ENCODE results near the gene CDKN2C.

Gene CDKN2C

GRCh38 chr1:50964863-50965262, 5.2 kb upstream of the CDKN2C start:
- DNase-seq (ENCODE audit: low read depth in 2 of 2), result no peak

- DNase-seq (ENCODE audit: low read depth in 2 of 2), result no peak
These were observed 3.1 kb upstream of the CDKN2C start for GRCh38 chr1:50966991-50967390.

GRCh38 chr1:50967416-50968157, 2.5 kb upstream of the CDKN2C start:
- no peak for DNase-seq (ENCODE audit: low read depth in 2 of 2)

GRCh38 chr1:50968158-50968820, 1.8 kb upstream of the CDKN2C start:
- DNase-seq (ENCODE audit: low read depth in 2 of 2), result peak; percentile 62 to 75

- peak; percentile 4 to 28 for DNase-seq (ENCODE audit: low read depth in 2 of 2)
These were observed 1.0 kb upstream of the CDKN2C start for GRCh38 chr1:50968821-50969610.

- no peak for DNase-seq (ENCODE audit: low read depth in 2 of 2)
These were observed 453 bp downstream of the CDKN2C start for GRCh38 chr1:50970509-50970887.

GRCh38 chr1:50970931-50971582, 1.0 kb downstream of the CDKN2C start:
- no peak for DNase-seq (ENCODE audit: low read depth in 2 of 2)

- DNase-seq (ENCODE audit: low read depth in 2 of 2), result no peak
These were observed 1.8 kb downstream of the CDKN2C start for GRCh38 chr1:50971748-50972305.

- DNase-seq (ENCODE audit: low read depth in 2 of 2), result no peak
These were observed 2.7 kb downstream of the CDKN2C start for GRCh38 chr1:50972766-50973165.

- DNase-seq (ENCODE audit: low read depth in 2 of 2), result no peak
These were observed 3.2 kb downstream of the CDKN2C start for GRCh38 chr1:50973255-50973654.

- DNase-seq (ENCODE audit: low read depth in 2 of 2), result no peak
These were observed 4.0 kb downstream of the CDKN2C start for GRCh38 chr1:50973875-50974617.

- no peak for DNase-seq (ENCODE audit: low read depth in 2 of 2)
These were observed 4.5 kb downstream of the CDKN2C start for GRCh38 chr1:50974618-50974935.

GRCh38 chr1:50975436-50975835, 5.4 kb downstream of the CDKN2C start:
- no peak for DNase-seq (ENCODE audit: low read depth in 2 of 2)

GRCh38 chr1:50976111-50976889, 6.3 kb downstream of the CDKN2C start:
- DNase-seq (ENCODE audit: low read depth in 2 of 2), result no peak

GRCh38 chr1:50976890-50977574, 7.0 kb downstream of the CDKN2C start:
- no peak for DNase-seq (ENCODE audit: low read depth in 2 of 2)

- DNase-seq (ENCODE audit: low read depth in 2 of 2), result no peak
These were observed 7.6 kb downstream of the CDKN2C start for GRCh38 chr1:50977575-50978143.

GRCh38 chr1:50978144-50978851, 8.3 kb downstream of the CDKN2C start:
- no peak for DNase-seq (ENCODE audit: low read depth in 2 of 2)

- no peak for DNase-seq (ENCODE audit: low read depth in 2 of 2)
These were observed 9.1 kb downstream of the CDKN2C start for GRCh38 chr1:50978852-50979781.
